HepG2 (cell line): Measurements from ENCODE around the gene CLIP2. TPM values are rescaled to one million over a fixed set of nuclear protein-coding genes. Genes with fewer than 3 reads are reported as not detected.

Experiments
- AGO1 ChIP-seq: fragments of 200-400 bp; formaldehyde crosslinking; IDR thresholded peaks from 2 replicates; pipeline ENCODE4 v1.6.1; 2017; ENCODE audit warnings: mild to moderate bottlenecking, low read depth, low read length, moderate library complexity; ENCODE audit not compliant: poor library complexity, severe bottlenecking
- AGO2 ChIP-seq: fragments of 200-400 bp; formaldehyde crosslinking; optimal IDR thresholded peaks from 2 replicates; pipeline ENCODE3; 2017; ENCODE audit warnings: mild to moderate bottlenecking, low read depth, low read length, moderate library complexity
- CEBPG ChIP-seq: IDR thresholded peaks from 2 replicates; pipeline ENCODE4 v1.6.1; 2016
- GABPA ChIP-seq, 2 experiments: IDR thresholded peaks; 2 replicates each; pipeline ENCODE4 v1.6.1; 2011 to 2016; ENCODE audit warnings: low read depth in 2 of 2, low read length in 1 of 2, missing biosample characterization in 1 of 2, missing genetic modification characterization in 1 of 2
- HDAC6 ChIP-seq: fragments of 200-600 bp; sonication (generic); IDR thresholded peaks from 2 replicates; pipeline ENCODE4 v1.7.0; 2017; ENCODE audit warnings: mild to moderate bottlenecking, antibody characterized with exemption, low read length, low read depth
- HNRNPUL1 ChIP-seq: fragments of 200-400 bp; formaldehyde crosslinking; IDR thresholded peaks from 2 replicates; pipeline ENCODE4 v1.6.1; 2017; ENCODE audit warnings: low read depth, mild to moderate bottlenecking, low read length, moderate library complexity
- KLF16 ChIP-seq, 2 experiments: sonication (generic) in 1 of 2; formaldehyde crosslinking in 1 of 2; IDR thresholded peaks; 2 replicates each; pipeline versions ENCODE4 v1.6.1 to v1.8.0; 2016 to 2023; ENCODE audit warnings: missing genetic modification reagents in 2 of 2, missing compliant biosample characterization in 1 of 2
- PAWR ChIP-seq: sonication (generic); formaldehyde crosslinking; IDR thresholded peaks from 2 replicates; pipeline ENCODE4 v1.4.0; 2020; ENCODE audit warnings: missing genetic modification reagents, mild to moderate bottlenecking, borderline replicate concordance
- SMAD3 ChIP-seq: sonication (generic); formaldehyde crosslinking; IDR thresholded peaks from 2 replicates; pipeline ENCODE4 v1.4.0; 2020; ENCODE audit warnings: missing genetic modification reagents
- SP4 ChIP-seq: sonication (generic); formaldehyde crosslinking; IDR thresholded peaks from 2 replicates; pipeline ENCODE4 v1.8.1; 2023; ENCODE audit warnings: mild to moderate bottlenecking, missing genetic modification reagents
- SSRP1 ChIP-seq: IDR thresholded peaks from 2 replicates; pipeline ENCODE4 v1.6.1; 2016; ENCODE audit warnings: control low read depth
- TARDBP ChIP-seq: sonication (generic); formaldehyde crosslinking; IDR thresholded peaks from 2 replicates; pipeline ENCODE4 v1.8.0; 2022; ENCODE audit warnings: mild to moderate bottlenecking, missing genetic modification reagents
- TBL1XR1 ChIP-seq: fragments of 150-350 bp; IDR thresholded peaks from 2 replicates; pipeline ENCODE4 v1.6.1; 2014; ENCODE audit warnings: borderline replicate concordance, low read length; ENCODE audit not compliant: partially characterized antibody
- ZFP62 ChIP-seq: sonication (generic); formaldehyde crosslinking; IDR thresholded peaks from 2 replicates; pipeline ENCODE4 v1.4.0; 2020; ENCODE audit warnings: missing genetic modification reagents
- ZKSCAN8 ChIP-seq: IDR thresholded peaks from 2 replicates; pipeline ENCODE4 v1.6.1; 2016; ENCODE audit warnings: borderline replicate concordance, missing genetic modification reagents, missing compliant biosample characterization
- ZNF253 ChIP-seq: sonication (generic); formaldehyde crosslinking; IDR thresholded peaks from 2 replicates; pipeline ENCODE4 v1.8.0; 2022; ENCODE audit warnings: mild to moderate bottlenecking, missing genetic modification reagents, borderline replicate concordance
- ZNF33A ChIP-seq: sonication (generic); formaldehyde crosslinking; IDR thresholded peaks from 2 replicates; pipeline ENCODE4 v1.5.1; 2020; ENCODE audit warnings: missing genetic modification reagents, mild to moderate bottlenecking, moderate library complexity, borderline replicate concordance
- ZNF414 ChIP-seq: sonication (generic); formaldehyde crosslinking; IDR thresholded peaks from 2 replicates; pipeline ENCODE4 v1.5.0; 2020; ENCODE audit warnings: missing genetic modification reagents
- ZNF530 ChIP-seq: sonication (generic); formaldehyde crosslinking; IDR thresholded peaks from 2 replicates; pipeline ENCODE4 v1.5.0; 2020; ENCODE audit warnings: low read depth, mild to moderate bottlenecking, missing genetic modification reagents
- ZNF670 ChIP-seq: sonication (generic); formaldehyde crosslinking; IDR thresholded peaks from 2 replicates; pipeline ENCODE4 v1.8.0; 2022; ENCODE audit warnings: mild to moderate bottlenecking, missing genetic modification reagents, borderline replicate concordance
- ZNF672 ChIP-seq: sonication (generic); formaldehyde crosslinking; IDR thresholded peaks from 2 replicates; pipeline ENCODE4 v1.8.1; 2022; ENCODE audit warnings: missing genetic modification reagents
- ZNF674 ChIP-seq: sonication (generic); formaldehyde crosslinking; IDR thresholded peaks from 2 replicates; pipeline ENCODE4 v1.5.0; 2020; ENCODE audit warnings: low read depth, mild to moderate bottlenecking, missing genetic modification reagents
- ZNF777 ChIP-seq: sonication (generic); formaldehyde crosslinking; IDR thresholded peaks from 2 replicates; pipeline ENCODE4 v1.4.0; 2020; ENCODE audit warnings: missing genetic modification reagents
- ZNF781 ChIP-seq: sonication (generic); formaldehyde crosslinking; IDR thresholded peaks from 2 replicates; pipeline ENCODE4 v1.5.1; 2020; ENCODE audit warnings: borderline replicate concordance, mild to moderate bottlenecking, missing genetic modification reagents; ENCODE audit errors: not compliant biosample characterization
- polyA plus RNA-seq, 8 experiments: library from polyadenylated mRNA; depleted of rRNA in 3 of 8; stranded (reverse) in 7 of 8; unstranded in 1 of 8; fragments of >200 nt; fragmentation: Illumina TruSeq in 4 of 8; extraction: Trizol in 4 of 8; gene quantifications; 2 replicates each; pipeline versions ENCODE4 v1.2.1 to v1.2.3, GENCODE V29; 2011 to 2016; ENCODE audit warnings: low read depth in 4 of 8, missing spikeins in 1 of 8, mixed read lengths in 1 of 8; ENCODE audit not compliant: insufficient read depth in 1 of 8
- total RNA-seq, 5 experiments: library from RNA; depleted of rRNA; stranded (reverse); fragments of >200 nt; fragmentation: Illumina TruSeq; extraction: Trizol; gene quantifications; 2 replicates each; pipeline ENCODE4 v1.2.3, GENCODE V29; 2016; ENCODE audit warnings: low read depth in 1 of 5
- TF ChIP-seq, protein P1 (sequence below): sonication (generic); formaldehyde crosslinking; IDR thresholded peaks from 2 replicates; pipeline ENCODE4 v1.4.0; 2020; ENCODE audit warnings: mild to moderate bottlenecking, missing genetic modification reagents
- TF ChIP-seq, protein P2 (sequence below): sonication (generic); formaldehyde crosslinking; IDR thresholded peaks from 2 replicates; pipeline ENCODE4 v1.5.1; 2020; ENCODE audit warnings: mild to moderate bottlenecking, missing genetic modification reagents, borderline replicate concordance

The CLIP2 gene
- total and polyA plus RNA-seq, 2 of the 13 experiments (the other 11 are each of a cell fraction or from before 2014, with no cell fraction given): 6.5 to 17.4 TPM

DNA sequence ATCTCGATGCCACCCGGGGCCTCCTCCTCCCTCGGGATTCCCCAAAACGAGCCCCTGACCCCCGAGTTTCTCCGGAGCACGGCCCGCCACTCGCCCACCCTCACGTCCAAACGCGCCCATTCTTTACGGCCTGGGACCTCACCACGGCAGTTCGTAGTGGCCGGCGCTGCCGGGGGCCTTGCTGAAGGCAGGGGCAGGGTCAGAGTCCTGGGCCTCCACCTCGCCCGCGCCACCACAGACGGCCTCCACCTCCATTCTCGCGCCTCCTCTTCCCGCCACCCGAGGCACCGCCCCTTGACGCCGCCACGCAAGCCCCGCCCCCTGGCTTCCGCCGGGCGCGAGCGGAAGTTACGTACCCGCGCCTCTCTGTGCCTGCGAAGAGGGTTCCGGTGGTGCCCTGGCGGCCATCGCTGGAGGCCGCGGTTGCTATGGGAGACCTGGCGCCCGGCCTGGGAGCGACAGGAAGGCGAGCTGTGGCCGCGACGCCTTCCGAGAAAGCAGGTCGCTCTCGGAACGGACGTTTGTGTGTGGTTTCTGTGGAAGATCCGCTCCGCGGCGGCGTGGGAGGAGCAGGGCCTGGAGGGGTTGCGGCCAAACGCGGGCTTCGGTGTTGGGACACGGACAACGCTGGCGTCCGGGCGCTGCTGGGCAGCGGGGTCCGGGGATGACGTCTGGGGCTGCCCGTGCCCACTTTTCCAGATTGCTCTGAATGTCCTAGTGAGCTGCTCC is 34.9 kb upstream of the CLIP2 start, which contains the start of gene RFC2 (continued):
- TF ChIP-seq ZNF33A (no peak), ZNF674 (CRISPR knock-in tag) (no peak), TARDBP (CRISPR knock-in tag) (peak; percentile 77), SP4 (CRISPR knock-in tag) (peak; percentile 96), ZNF781 (CRISPR knock-in tag) (peak; percentile 74), SMAD3 (CRISPR knock-in tag) (no peak; the same call in 1 of the 2 replicates), ZNF670 (CRISPR knock-in tag) (0 out of 2 replicates have a peak, but pooled peaks have one; percentile 65), AGO1 (peak; percentile 65), HDAC6 (no peak), ZFP62 (CRISPR knock-in tag) (no peak), ZNF253 (CRISPR knock-in tag) (no peak), SSRP1 (CRISPR knock-in tag) (peak; percentile 28; the same call in 1 of the 2 replicates), ZNF777 (CRISPR knock-in tag) (peak; percentile 43; the same call in 1 of the 2 replicates), AGO2 (peak; percentile 34), ZKSCAN8 (CRISPR knock-in tag) (no peak; the same call in 1 of the 2 replicates), ZNF672 (CRISPR knock-in tag) (no peak), GABPA (IDR thresholded peaks at IDR 0.05; ENCODE audit: low read depth, low read length) (peak; percentile 97), GABPA (CRISPR knock-in tag; IDR thresholded peaks at IDR 0.05; ENCODE audit: low read depth) (peak; percentile 96), ZNF414 (CRISPR knock-in tag) (no peak), KLF16 (CRISPR knock-in tag; IDR thresholded peaks at IDR 0.05) (peak in 1 of 2 experiments; percentile 79; a peak in 1 of 4 replicates), HNRNPUL1 (no peak), PAWR (CRISPR knock-in tag) (peak; percentile 88), CEBPG (peak; percentile 63), TBL1XR1 (no peak), ZNF530 (no peak)
- TF ChIP-seq, protein P1, sequence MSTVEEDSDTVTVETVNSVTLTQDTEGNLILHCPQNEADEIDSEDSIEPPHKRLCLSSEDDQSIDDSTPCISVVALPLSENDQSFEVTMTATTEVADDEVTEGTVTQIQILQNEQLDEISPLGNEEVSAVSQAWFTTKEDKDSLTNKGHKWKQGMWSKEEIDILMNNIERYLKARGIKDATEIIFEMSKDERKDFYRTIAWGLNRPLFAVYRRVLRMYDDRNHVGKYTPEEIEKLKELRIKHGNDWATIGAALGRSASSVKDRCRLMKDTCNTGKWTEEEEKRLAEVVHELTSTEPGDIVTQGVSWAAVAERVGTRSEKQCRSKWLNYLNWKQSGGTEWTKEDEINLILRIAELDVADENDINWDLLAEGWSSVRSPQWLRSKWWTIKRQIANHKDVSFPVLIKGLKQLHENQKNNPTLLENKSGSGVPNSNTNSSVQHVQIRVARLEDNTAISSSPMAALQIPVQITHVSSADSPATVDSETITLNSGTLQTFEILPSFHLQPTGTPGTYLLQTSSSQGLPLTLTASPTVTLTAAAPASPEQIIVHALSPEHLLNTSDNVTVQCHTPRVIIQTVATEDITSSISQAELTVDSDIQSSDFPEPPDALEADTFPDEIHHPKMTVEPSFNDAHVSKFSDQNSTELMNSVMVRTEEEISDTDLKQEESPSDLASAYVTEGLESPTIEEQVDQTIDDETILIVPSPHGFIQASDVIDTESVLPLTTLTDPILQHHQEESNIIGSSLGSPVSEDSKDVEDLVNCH (CRISPR knock-in tag): no peak
- TF ChIP-seq, protein P2, sequence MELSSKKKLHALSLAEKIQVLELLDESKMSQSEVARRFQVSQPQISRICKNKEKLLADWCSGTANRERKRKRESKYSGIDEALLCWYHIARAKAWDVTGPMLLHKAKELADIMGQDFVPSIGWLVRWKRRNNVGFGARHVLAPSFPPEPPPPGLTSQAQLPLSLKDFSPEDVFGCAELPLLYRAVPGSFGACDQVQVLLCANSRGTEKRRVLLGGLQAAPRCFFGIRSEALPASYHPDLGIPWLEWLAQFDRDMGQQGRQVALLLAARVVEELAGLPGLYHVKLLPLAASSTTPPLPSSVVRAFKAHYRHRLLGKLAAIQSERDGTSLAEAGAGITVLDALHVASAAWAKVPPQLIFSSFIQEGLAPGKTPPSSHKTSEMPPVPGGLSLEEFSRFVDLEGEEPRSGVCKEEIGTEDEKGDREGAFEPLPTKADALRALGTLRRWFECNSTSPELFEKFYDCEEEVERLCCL: no peak
